ENCODE measurements around the gene NBAS.

DNA sequence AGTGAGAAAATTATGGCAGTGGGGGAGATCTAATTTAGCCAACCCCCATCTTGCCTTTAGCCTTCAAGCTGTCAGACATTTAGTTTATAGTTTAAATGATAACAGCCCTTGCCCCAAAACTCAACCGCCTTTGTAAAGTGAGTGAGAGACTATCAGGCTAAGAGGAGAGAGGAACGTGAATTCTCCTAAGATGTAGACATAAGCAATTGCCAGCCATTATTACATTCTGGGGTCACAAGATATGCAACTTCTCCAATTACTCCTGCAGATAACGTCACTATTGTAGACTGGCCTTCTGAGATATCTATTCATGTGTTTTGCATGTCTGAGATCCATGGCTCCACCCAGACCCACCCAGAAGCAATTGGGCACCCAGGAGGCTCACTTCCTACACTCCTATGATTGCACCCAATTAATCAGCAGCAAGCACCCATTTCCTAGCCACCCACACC is 307.3 kb downstream of the NBAS start:
- TF ChIP-seq, protein P1, sequence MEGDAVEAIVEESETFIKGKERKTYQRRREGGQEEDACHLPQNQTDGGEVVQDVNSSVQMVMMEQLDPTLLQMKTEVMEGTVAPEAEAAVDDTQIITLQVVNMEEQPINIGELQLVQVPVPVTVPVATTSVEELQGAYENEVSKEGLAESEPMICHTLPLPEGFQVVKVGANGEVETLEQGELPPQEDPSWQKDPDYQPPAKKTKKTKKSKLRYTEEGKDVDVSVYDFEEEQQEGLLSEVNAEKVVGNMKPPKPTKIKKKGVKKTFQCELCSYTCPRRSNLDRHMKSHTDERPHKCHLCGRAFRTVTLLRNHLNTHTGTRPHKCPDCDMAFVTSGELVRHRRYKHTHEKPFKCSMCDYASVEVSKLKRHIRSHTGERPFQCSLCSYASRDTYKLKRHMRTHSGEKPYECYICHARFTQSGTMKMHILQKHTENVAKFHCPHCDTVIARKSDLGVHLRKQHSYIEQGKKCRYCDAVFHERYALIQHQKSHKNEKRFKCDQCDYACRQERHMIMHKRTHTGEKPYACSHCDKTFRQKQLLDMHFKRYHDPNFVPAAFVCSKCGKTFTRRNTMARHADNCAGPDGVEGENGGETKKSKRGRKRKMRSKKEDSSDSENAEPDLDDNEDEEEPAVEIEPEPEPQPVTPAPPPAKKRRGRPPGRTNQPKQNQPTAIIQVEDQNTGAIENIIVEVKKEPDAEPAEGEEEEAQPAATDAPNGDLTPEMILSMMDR (IDR thresholded peaks at IDR 0.05; ENCODE audit: low read depth, low read length): no peak
- TF ChIP-seq POLR2A (IDR thresholded peaks at IDR 0.05; ENCODE audit: extremely low read depth, insufficient read length) (no peak), MYC (IDR thresholded peaks at IDR 0.05; ENCODE audit: low read depth, low read length) (no peak)
- TF ChIP-seq, protein P2, sequence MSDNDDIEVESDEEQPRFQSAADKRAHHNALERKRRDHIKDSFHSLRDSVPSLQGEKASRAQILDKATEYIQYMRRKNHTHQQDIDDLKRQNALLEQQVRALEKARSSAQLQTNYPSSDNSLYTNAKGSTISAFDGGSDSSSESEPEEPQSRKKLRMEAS (IDR thresholded peaks at IDR 0.05; ENCODE audit: low read depth, low read length): no peak
